GM18873 (cell line): ENCODE measurements around the gene IL1RAPL2.
"Not testable (repeated sequence)": the region's sequence is repeated elsewhere in the genome, so short reads cannot be mapped to it uniquely, and the experiment has no call there.

Experiments
- ATAC-seq: cut with Tn5 transposase; IDR thresholded peaks from one replicate; pipeline ENCODE4 v1.9.1; 2021; ENCODE audit warnings: mild to moderate bottlenecking, moderate library complexity, moderate number of reproducible peaks; ENCODE audit not compliant: unreplicated experiment, low FRiP score

IL1RAPL2 gene

GRCh38 chrX:105134273-105134672 is 568.3 kb downstream of the IL1RAPL2 start:
- no peak for ATAC-seq

GRCh38 chrX:105136786-105137185 is 570.8 kb downstream of the IL1RAPL2 start:
- ATAC-seq = no peak

- no peak for ATAC-seq
Observed at GRCh38 chrX:105150036-105150435, 584.0 kb downstream of the IL1RAPL2 start.

GRCh38 chrX:105150557-105150956 is 584.6 kb downstream of the IL1RAPL2 start:
- no peak for ATAC-seq

- ATAC-seq = no peak
Observed at GRCh38 chrX:105167233-105167632, 601.2 kb downstream of the IL1RAPL2 start.

- no peak for ATAC-seq
Observed at GRCh38 chrX:105168577-105168976, 602.6 kb downstream of the IL1RAPL2 start.

- ATAC-seq = no peak
Observed at GRCh38 chrX:105173071-105173470, 607.1 kb downstream of the IL1RAPL2 start.

- ATAC-seq = no peak
Observed at GRCh38 chrX:105179644-105180043, 613.6 kb downstream of the IL1RAPL2 start.

- no peak for ATAC-seq
Observed at GRCh38 chrX:105189093-105189492, 623.1 kb downstream of the IL1RAPL2 start.

GRCh38 chrX:105190252-105190853 is 624.4 kb downstream of the IL1RAPL2 start:
- ATAC-seq = no peak

GRCh38 chrX:105191878-105192277 is 625.9 kb downstream of the IL1RAPL2 start:
- no peak for ATAC-seq

GRCh38 chrX:105209406-105209805 is 643.4 kb downstream of the IL1RAPL2 start:
- no peak for ATAC-seq

GRCh38 chrX:105210258-105210657 is 644.3 kb downstream of the IL1RAPL2 start:
- no peak for ATAC-seq

GRCh38 chrX:105211066-105211575 is 645.1 kb downstream of the IL1RAPL2 start:
- no peak for ATAC-seq

GRCh38 chrX:105219454-105220401 is 653.7 kb downstream of the IL1RAPL2 start:
- ATAC-seq = no peak

GRCh38 chrX:105220636-105221035 is 654.6 kb downstream of the IL1RAPL2 start, which contains the start of gene TEX13A:
Gene TEX13A, minus strand, starts transcription at chrX:105220694. Its CDS starts 297 bp downstream, at chrX:105220397.
- ATAC-seq = no peak

- ATAC-seq = no peak
Observed at GRCh38 chrX:105221374-105221773, 655.4 kb downstream of the IL1RAPL2 start.

GRCh38 chrX:105226499-105226898 is 660.5 kb downstream of the IL1RAPL2 start:
- no peak for ATAC-seq

GRCh38 chrX:105228602-105229001 is 662.6 kb downstream of the IL1RAPL2 start:
- no peak for ATAC-seq

GRCh38 chrX:105229146-105229545 is 663.1 kb downstream of the IL1RAPL2 start:
- ATAC-seq = no peak

- ATAC-seq = not testable (repeated sequence)
Observed at GRCh38 chrX:105237407-105237806, 671.4 kb downstream of the IL1RAPL2 start.
